Mesothelial cell of epicardium (in vitro differentiated cells): ENCODE measurements around the gene DDX25. TPM values are rescaled to one million over a fixed set of nuclear protein-coding genes. Genes with fewer than 3 reads are reported as not detected.

Experiments used
- DNase-seq, 2 experiments: peaks; one replicate each; pipeline ENCODE4 v3.0.0; 2021; ENCODE audit warnings: low spot score in 2 of 2; ENCODE audit not compliant: unreplicated experiment in 2 of 2
- H3K27ac Mint-ChIP-seq: 2 replicates; pipeline ENCODE4 v1.8.0; 2021; ENCODE audit warnings: mixed read lengths
- H3K27me3 Mint-ChIP-seq: 2 replicates; pipeline ENCODE4 v1.8.0; 2021; ENCODE audit warnings: low read depth, mixed read lengths
- H3K36me3 Mint-ChIP-seq: 2 replicates; pipeline ENCODE4 v1.8.0; 2021; ENCODE audit warnings: mixed read lengths
- H3K4me1 Mint-ChIP-seq: 2 replicates; pipeline ENCODE4 v1.8.0; 2021; ENCODE audit warnings: mixed read lengths
- H3K4me3 Mint-ChIP-seq: 2 replicates; pipeline ENCODE4 v1.8.0; 2021; ENCODE audit warnings: mild to moderate bottlenecking, moderate library complexity, mixed read lengths
- H3K9me3 Mint-ChIP-seq: 2 replicates; pipeline ENCODE4 v1.8.0; 2021; ENCODE audit warnings: mixed read lengths
- total RNA-seq: library from RNA; stranded (reverse); gene quantifications from 3 replicates; pipeline ENCODE4 v1.2.1, GENCODE V29; 2021
- TF ChIP-seq, protein P1 (sequence below): fragments of 200-600 bp; sonication (generic); IDR thresholded peaks from one replicate; pipeline ENCODE4 v1.5.0; 2021; ENCODE audit warnings: antibody characterized with exemption; ENCODE audit not compliant: unreplicated experiment

DDX25 gene
- total RNA-seq, 1 donor from 2014 or later = 0.98 TPM

DNA sequence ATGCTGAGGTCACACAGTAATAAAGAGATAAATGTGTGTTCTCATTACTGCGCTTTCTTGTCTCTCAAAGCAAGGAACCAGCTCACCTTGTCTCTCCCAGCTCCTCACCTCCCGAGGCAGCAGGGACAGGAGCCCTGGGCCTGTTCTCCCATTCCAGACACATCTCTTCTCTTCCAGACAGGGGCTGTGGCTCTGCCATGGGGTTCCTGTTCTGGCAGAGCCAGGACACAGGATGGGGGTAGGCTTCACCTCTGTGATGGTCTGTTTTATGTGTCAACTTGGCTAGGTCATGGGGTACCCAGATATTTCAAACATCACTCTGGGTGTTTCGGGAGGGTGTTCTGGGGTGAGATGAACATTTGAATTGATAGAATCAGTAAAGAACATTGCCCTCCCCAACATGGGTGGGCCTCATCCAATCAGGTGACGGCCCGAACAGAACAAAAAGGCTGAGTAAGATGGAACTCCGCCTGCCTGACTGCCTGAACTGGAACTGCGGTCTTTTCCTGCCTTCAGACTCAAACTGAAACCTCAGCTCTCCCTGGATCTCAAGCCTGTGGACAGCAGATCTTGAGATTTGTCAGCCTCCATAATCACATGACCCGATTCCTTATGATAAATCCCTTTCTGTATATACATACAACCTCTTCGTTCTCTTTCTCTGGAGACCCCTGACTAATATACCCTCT is 39.5 kb downstream of the DDX25 start:
- TF ChIP-seq, protein P1, sequence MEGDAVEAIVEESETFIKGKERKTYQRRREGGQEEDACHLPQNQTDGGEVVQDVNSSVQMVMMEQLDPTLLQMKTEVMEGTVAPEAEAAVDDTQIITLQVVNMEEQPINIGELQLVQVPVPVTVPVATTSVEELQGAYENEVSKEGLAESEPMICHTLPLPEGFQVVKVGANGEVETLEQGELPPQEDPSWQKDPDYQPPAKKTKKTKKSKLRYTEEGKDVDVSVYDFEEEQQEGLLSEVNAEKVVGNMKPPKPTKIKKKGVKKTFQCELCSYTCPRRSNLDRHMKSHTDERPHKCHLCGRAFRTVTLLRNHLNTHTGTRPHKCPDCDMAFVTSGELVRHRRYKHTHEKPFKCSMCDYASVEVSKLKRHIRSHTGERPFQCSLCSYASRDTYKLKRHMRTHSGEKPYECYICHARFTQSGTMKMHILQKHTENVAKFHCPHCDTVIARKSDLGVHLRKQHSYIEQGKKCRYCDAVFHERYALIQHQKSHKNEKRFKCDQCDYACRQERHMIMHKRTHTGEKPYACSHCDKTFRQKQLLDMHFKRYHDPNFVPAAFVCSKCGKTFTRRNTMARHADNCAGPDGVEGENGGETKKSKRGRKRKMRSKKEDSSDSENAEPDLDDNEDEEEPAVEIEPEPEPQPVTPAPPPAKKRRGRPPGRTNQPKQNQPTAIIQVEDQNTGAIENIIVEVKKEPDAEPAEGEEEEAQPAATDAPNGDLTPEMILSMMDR = no peak
- no peaks in the 10 kb centered on the region for H3K9me3 Mint-ChIP-seq
- peaks cover 2% of the 10 kb centered on the region for H3K27me3 Mint-ChIP-seq

DNA sequence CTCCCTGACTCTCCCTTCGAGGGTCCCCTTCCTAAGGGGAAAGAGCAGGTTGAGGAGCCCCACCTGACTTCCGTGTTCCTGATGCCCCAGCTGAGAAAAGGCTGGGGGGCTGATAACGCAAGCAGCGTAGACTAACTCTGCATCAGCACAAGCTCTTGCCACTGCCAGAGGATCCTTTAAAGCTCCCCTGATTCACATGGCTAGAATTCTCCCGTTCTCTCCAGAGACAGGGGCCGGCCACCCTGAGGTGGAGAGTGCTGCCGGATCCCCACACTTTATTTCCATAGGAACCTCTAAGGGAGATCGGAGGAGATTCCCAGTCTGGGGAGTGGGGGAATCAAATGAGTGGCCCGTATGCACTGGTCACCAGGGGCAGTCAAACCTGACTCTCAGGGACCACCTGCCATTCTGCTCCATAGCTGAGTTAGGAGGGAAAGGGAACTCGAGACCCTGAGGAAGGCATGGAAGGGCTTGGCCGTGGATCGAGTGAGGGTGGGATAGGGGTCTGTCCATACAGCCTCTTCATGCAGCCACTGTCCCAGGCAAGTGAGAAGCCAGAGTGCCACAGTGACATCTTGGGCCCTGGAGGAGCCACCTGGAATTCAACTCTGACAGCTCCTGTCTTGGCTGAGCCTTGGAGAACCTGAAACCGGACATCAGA is 40.2 kb downstream of the DDX25 start:
- Mint-ChIP-seq H3K9me3 (no peaks in the 10 kb centered on the region), H3K27me3 (peaks cover 2% of the 10 kb centered on the region), H3K4me1 (peaks cover 14% of the 10 kb centered on the region), H3K4me3 (no peak overlapping the region), H3K36me3 (no peaks in the 10 kb centered on the region), H3K27ac (no peak overlapping the region)
- TF ChIP-seq, protein P1 = no peak
- DNase-seq = no peak

More for the DNA sequence above, 39.5 kb downstream of the DDX25 start:
- Mint-ChIP-seq H3K4me3 (no peak overlapping the region), H3K4me1 (peaks cover 18% of the 10 kb centered on the region), H3K27ac (no peak overlapping the region), H3K36me3 (no peaks in the 10 kb centered on the region)
- DNase-seq = no peak

DNA sequence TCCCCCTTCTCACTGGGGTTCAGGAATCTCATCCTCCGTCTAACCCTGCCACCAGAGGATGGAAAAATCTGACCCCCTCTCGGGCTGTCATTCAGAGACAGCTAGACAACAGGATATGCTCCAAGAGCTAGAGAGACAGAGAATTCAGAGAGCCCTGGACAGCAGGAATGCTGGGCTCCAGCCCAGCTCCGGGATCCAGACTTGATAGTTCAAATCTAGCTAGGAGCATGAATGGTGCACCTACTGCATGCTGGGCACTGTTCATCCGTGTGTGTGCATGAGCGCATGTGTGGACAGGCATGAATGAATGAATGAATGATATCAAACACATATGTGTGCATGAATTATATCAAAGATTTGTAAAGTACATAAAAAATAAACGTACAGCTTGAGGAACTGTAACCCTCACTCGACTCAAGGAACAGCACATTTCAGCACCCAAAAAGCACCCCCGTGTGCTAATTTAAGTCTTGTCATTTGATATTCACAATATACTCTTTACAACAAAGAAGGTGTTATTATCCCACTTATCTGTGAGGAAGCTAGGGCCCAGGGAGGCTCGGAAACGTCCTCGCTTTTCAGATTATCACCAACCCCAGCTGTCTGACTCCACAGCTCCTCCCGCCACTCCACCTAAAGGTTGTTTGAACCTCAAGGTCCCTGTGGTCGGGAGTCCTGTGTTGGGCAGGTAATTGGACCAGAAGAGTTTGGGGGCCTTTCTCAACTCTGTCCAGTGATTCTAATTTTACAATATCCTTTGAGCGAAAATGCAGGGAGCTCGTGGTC is 40.9 kb downstream of the DDX25 start:
- DNase-seq = no peak
- Mint-ChIP-seq H3K4me1 (peaks cover 16% of the 10 kb centered on the region), H3K4me3 (no peak overlapping the region), H3K36me3 (no peaks in the 10 kb centered on the region), H3K27me3 (peaks cover 2% of the 10 kb centered on the region), H3K9me3 (no peaks in the 10 kb centered on the region), H3K27ac (no peak overlapping the region)
- TF ChIP-seq, protein P1 = no peak

DNA sequence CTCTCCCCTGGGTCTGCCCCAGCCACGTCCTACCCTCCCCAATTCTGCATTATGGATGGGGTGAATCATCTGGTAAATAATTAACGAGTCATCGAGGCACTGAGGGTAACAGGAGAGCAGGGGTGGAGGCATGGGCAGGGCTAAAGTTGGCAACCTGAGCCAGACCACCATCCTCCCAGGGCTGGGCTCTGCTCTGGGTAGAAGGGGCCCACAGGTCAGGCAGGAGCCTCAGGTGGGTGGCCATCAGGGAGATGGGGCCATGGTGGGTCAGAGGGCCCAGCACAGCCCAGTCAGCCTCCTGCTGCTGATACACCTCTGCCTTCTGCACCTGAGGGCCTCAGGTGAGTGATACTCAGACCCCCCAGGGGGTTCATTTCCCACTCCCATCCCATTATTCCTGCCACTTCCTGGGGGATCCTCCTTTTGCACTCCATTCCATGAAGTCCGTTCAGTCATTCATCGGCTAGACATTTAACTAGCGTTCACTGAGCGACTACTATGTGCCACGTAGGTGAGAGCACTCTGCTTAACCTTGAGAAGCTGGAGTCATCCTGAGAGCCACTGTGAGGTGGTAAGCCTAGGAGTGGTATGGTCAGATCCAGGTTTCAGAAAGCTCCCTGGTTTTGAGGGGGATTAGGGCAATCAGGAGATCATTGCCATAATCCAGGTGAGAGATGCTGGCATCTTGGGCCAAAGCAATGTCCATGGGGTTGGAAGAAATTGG is 41.7 kb downstream of the DDX25 start, which contains the start of gene VSIG10L2:
TSS of gene VSIG10L2 (plus strand) at position 248 of the 724 bp plus-strand sequence. CDS start at position 260, 12 bp downstream.
- no peak for DNase-seq
- H3K9me3 Mint-ChIP-seq = no peaks in the 10 kb centered on the region
- no peak within 1 kb of the TSS for H3K4me3 Mint-ChIP-seq
- H3K27me3 Mint-ChIP-seq = peaks cover 2% of the 10 kb centered on the region
- TF ChIP-seq, protein P1 = no peak
- H3K27ac Mint-ChIP-seq = no peak within 1 kb of the TSS
- no peaks in the 10 kb centered on the region for H3K36me3 Mint-ChIP-seq
- H3K4me1 Mint-ChIP-seq = peaks cover 18% of the 10 kb centered on the region

DNA sequence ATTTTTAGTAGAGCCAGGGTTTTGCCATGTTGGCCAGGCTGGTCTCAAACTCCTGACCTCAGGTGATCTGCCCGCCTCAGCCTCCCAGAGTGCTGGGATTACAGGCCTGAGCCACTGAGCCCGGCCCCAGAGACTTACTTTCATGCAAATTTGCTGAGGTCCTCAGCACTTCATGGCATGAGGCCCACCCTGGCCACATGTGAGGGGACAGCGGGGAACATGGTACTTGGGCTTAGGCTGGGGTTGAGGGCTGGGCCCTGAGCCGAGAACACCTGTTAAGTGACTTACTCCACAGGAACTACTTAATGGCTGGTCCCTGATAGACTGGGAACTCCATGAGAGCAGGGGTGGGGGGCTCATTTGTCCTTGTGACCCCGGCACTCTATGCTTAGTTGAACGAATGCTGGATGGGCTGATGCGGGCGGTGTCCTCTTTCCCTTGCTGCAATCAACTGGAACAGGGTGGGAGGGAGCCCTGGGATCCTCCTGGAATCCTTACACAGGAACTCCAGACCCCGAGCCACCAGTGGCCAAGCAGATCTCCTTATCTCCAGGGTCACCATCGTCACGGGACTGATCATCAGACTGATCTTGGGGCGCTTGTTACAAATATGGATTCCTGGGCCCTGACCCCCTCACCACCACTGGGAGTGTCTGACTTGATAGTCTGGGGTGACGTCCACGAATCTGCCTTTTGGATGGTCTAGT is 42.6 kb downstream of the DDX25 start:
- Mint-ChIP-seq H3K4me3 (no peak overlapping the region), H3K36me3 (no peaks in the 10 kb centered on the region), H3K9me3 (no peaks in the 10 kb centered on the region), H3K27me3 (peaks cover 2% of the 10 kb centered on the region), H3K27ac (no peak overlapping the region), H3K4me1 (peaks cover 20% of the 10 kb centered on the region)
- no peak for DNase-seq
- TF ChIP-seq, protein P1 = no peak
